Measurements from ENCODE around the gene OR5T1. TPM values are rescaled to one million over a fixed set of nuclear protein-coding genes. Genes with fewer than 3 reads are reported as not detected.

Gene OR5T1
- total RNA-seq (2022; extraction: Qiagen RNA extraction; ENCODE audit: low read depth): not detected in 5 replicates

GRCh38 chr11:56273854-56274253 is at the start of gene OR5T1:
Gene OR5T1 (plus strand): TSS chr11:56274154. CDS start chr11:56275639, 1,485 bp downstream.

GRCh38 chr11:56234155-56234554 is 39.8 kb upstream of the OR5T1 start, which contains the start of gene OR5T2:
Gene OR5T2 (minus strand): TSS chr11:56234255. CDS start chr11:56233062, 1,193 bp downstream.

DNA sequence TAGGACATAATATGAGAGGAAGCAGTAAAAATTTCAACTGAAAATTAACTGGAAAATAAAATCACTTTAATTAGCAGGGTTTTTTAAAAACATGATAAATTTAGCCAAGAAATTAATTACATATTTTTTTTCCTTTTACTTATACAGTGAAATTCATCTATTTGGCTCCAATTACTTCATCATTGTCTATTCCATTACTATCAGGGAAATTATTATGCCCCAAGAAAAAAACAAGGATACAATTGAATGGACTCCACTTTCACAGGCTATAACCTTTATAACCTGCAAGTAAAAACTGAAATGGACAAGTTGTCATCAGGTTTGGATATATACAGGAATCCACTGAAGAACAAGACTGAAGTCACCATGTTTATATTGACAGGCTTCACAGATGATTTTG is 22.0 kb upstream of the OR5T1 start, which contains the start of gene OR5T3:
TSS of gene OR5T3 (plus strand) at position 301 of the 400 bp plus-strand sequence. CDS start at position 301, 0 bp downstream.

GRCh38 chr11:56292154-56292553 is 18.2 kb downstream of the OR5T1 start, which contains the start of gene OR8H1:
Gene OR8H1 (minus strand): TSS chr11:56292254. CDS start chr11:56291062, 1,192 bp downstream.

GRCh38 chr11:56314844-56315243 is 40.9 kb downstream of the OR5T1 start, which contains the start of gene OR8K3:
Gene OR8K3 (plus strand): TSS chr11:56315144. CDS start chr11:56318307, 3,163 bp downstream.

Other genes starting within 250 kb of the OR5T1 start
- not detected in 5 replicates for gene OR5AS1, start 246.5 kb upstream of the OR5T1 start, total RNA-seq (2022; extraction: Qiagen RNA extraction; ENCODE audit: low read depth)
- not detected in 5 replicates for gene OR8I2, start 180.8 kb upstream of the OR5T1 start, total RNA-seq (2022; extraction: Qiagen RNA extraction; ENCODE audit: low read depth)
- gene OR8H2, start 170.5 kb upstream of the OR5T1 start, total RNA-seq (2022; extraction: Qiagen RNA extraction; ENCODE audit: low read depth): not detected in 5 replicates
- gene OR8H3, start 151.8 kb upstream of the OR5T1 start, total RNA-seq (2022; extraction: Qiagen RNA extraction; ENCODE audit: low read depth): not detected in 5 replicates
- gene OR8J3, start 134.0 kb upstream of the OR5T1 start, total RNA-seq (2022; extraction: Qiagen RNA extraction; ENCODE audit: low read depth): not detected in 5 replicates
- gene OR8K5, start 113.8 kb upstream of the OR5T1 start, total RNA-seq (2022; extraction: Qiagen RNA extraction; ENCODE audit: low read depth): not detected in 5 replicates
- gene OR5J2, start 97.5 kb upstream of the OR5T1 start, total RNA-seq (2022; extraction: Qiagen RNA extraction; ENCODE audit: low read depth): not detected in 5 replicates
- gene OR5T2, start 39.9 kb upstream of the OR5T1 start, total RNA-seq (2022; extraction: Qiagen RNA extraction; ENCODE audit: low read depth): not detected in 5 replicates
- not detected in 5 replicates for gene OR5T3, start 21.9 kb upstream of the OR5T1 start, total RNA-seq (2022; extraction: Qiagen RNA extraction; ENCODE audit: low read depth)
- gene OR8H1, start 18.1 kb downstream of the OR5T1 start, total RNA-seq (2022; extraction: Qiagen RNA extraction; ENCODE audit: low read depth): not detected in 5 replicates
- gene OR8K3, start 41.0 kb downstream of the OR5T1 start, total RNA-seq (2022; extraction: Qiagen RNA extraction; ENCODE audit: low read depth): not detected in 5 replicates
- not detected in 5 replicates for gene OR8K1, start 71.9 kb downstream of the OR5T1 start, total RNA-seq (2022; extraction: Qiagen RNA extraction; ENCODE audit: low read depth)
- not detected in 5 replicates for gene OR8J1, start 80.1 kb downstream of the OR5T1 start, total RNA-seq (2022; extraction: Qiagen RNA extraction; ENCODE audit: low read depth)
- gene OR8U1, start 101.5 kb downstream of the OR5T1 start, total RNA-seq (2022; extraction: Qiagen RNA extraction; ENCODE audit: low read depth): not detected in 5 replicates
- gene OR5AL1, start 138.5 kb downstream of the OR5T1 start, total RNA-seq (2022; extraction: Qiagen RNA extraction; ENCODE audit: low read depth): not detected in 5 replicates
- gene OR5M3, start 199.2 kb downstream of the OR5T1 start, total RNA-seq (2022; extraction: Qiagen RNA extraction; ENCODE audit: low read depth): not detected in 5 replicates
- not detected in 5 replicates for gene OR5M8, start 217.2 kb downstream of the OR5T1 start, total RNA-seq (2022; extraction: Qiagen RNA extraction; ENCODE audit: low read depth)

All from A549 treated with CpdA at 1 μM for 4 hours (cell line).